OCI-LY1 (cell line): ENCODE measurements around the gene CUBN.

Experiments used
- H2AFZ ChIP-seq: fragments of 200-600 bp; sonication (generic), shearing (Covaris generic); 2 replicates; pipeline ENCODE4 v1.6.0; 2014; ENCODE audit warnings: antibody characterized with exemption, mild to moderate bottlenecking, low read length
- H3F3A ChIP-seq: fragments of 200-600 bp; sonication (generic), shearing (Covaris generic); 2 replicates; pipeline ENCODE4 v1.6.0; 2014; ENCODE audit warnings: mild to moderate bottlenecking, antibody characterized with exemption, low read length, moderate library complexity; ENCODE audit not compliant: insufficient read depth
- H3K27ac ChIP-seq: fragments of 200-600 bp; sonication (generic); 2 replicates; pipeline ENCODE4 v1.5.1; 2014; ENCODE audit warnings: low read length, mixed run types, mild to moderate bottlenecking, low read depth; ENCODE audit not compliant: poor library complexity, severe bottlenecking
- H3K27me3 ChIP-seq: fragments of 200-600 bp; sonication (generic); 2 replicates; pipeline ENCODE4 v1.6.0; 2014; ENCODE audit warnings: antibody characterized with exemption, mild to moderate bottlenecking, low read length, moderate library complexity; ENCODE audit not compliant: insufficient read depth
- H3K36me3 ChIP-seq: fragments of 200-600 bp; sonication (generic); 2 replicates; pipeline ENCODE4 v1.6.1; 2014; ENCODE audit warnings: mild to moderate bottlenecking, antibody characterized with exemption, low read length, moderate library complexity, mixed read lengths; ENCODE audit not compliant: insufficient read depth
- H3K4me1 ChIP-seq: fragments of 200-600 bp; sonication (generic); 2 replicates; pipeline ENCODE4 v1.5.1; 2014; ENCODE audit warnings: mild to moderate bottlenecking, low read length, moderate library complexity; ENCODE audit not compliant: insufficient read depth, severe bottlenecking
- H3K4me2 ChIP-seq: fragments of 200-600 bp; sonication (generic), shearing (Covaris generic); 2 replicates; pipeline ENCODE4 v1.6.1; 2014; ENCODE audit warnings: low read length
- H3K4me3 ChIP-seq: fragments of 200-600 bp; sonication (generic); 2 replicates; pipeline ENCODE4 v1.5.1; 2014; ENCODE audit warnings: low read length, low read depth, mild to moderate bottlenecking, mixed read lengths; ENCODE audit not compliant: poor library complexity, severe bottlenecking
- H3K79me2 ChIP-seq: fragments of 200-600 bp; shearing (Covaris generic); 2 replicates; pipeline ENCODE4 v1.6.1; 2016; ENCODE audit warnings: mixed run types, low read length, mixed read lengths; ENCODE audit not compliant: insufficient read depth
- H3K9ac ChIP-seq: fragments of 200-600 bp; sonication (generic), shearing (Covaris generic); 2 replicates; pipeline ENCODE4 v1.6.1; 2014; ENCODE audit warnings: mild to moderate bottlenecking, low read length, mixed read lengths
- H3K9me2 ChIP-seq: fragments of 200-600 bp; sonication (generic), shearing (Covaris generic); 2 replicates; pipeline ENCODE4 v1.6.1; 2014; ENCODE audit warnings: low read depth, mild to moderate bottlenecking, low read length, mixed read lengths
- H3K9me3 ChIP-seq: fragments of 200-600 bp; shearing (Covaris generic); 2 replicates; pipeline ENCODE4 v1.6.1; 2014; ENCODE audit warnings: low read length, mixed read lengths
- H4K20me1 ChIP-seq: fragments of 200-600 bp; sonication (generic), shearing (Covaris generic); 2 replicates; pipeline ENCODE4 v1.6.0; 2016; ENCODE audit warnings: mild to moderate bottlenecking, low read length; ENCODE audit not compliant: insufficient read depth
- CTCF ChIP-seq: fragments of 200-600 bp; sonication (generic), shearing (Covaris generic); IDR thresholded peaks from 2 replicates; pipeline ENCODE4 v1.5.1; 2017; ENCODE audit warnings: mild to moderate bottlenecking, antibody characterized with exemption, low read length, moderate library complexity, mixed read lengths
- EZH2 ChIP-seq: fragments of 200-600 bp; sonication (generic), shearing (Covaris generic); IDR thresholded peaks from 2 replicates; pipeline ENCODE4 v1.8.0; 2017; ENCODE audit warnings: borderline replicate concordance, mixed run types, mild to moderate bottlenecking, antibody characterized with exemption, low read length, moderate library complexity, mixed read lengths

The CUBN gene

GRCh38 chr10:16991011-16991410, 138.6 kb downstream of the CUBN start:
- H3F3A ChIP-seq: no peaks in the 10 kb centered on the region
- H3K27ac ChIP-seq: no peak overlapping the region

GRCh38 chr10:16989826-16990293, 139.8 kb downstream of the CUBN start:
- H3K27me3 ChIP-seq: no peaks in the 10 kb centered on the region
- H2AFZ ChIP-seq: no peak overlapping the region
- H3K36me3 ChIP-seq: no peaks in the 10 kb centered on the region
- no peaks in the 10 kb centered on the region for H3F3A ChIP-seq
- H3K9me2 ChIP-seq: no peaks in the 10 kb centered on the region
- no peaks in the 10 kb centered on the region for H3K9me3 ChIP-seq
- H3K4me2 ChIP-seq: no peak overlapping the region
- H3K4me3 ChIP-seq: no peak overlapping the region
- H3K79me2 ChIP-seq: no peaks in the 10 kb centered on the region
- H3K9ac ChIP-seq: no peak overlapping the region
- H4K20me1 ChIP-seq: no peaks in the 10 kb centered on the region
- no peak overlapping the region for H3K27ac ChIP-seq
- H3K4me1 ChIP-seq: no peaks in the 10 kb centered on the region
- no peak for TF ChIP-seq EZH2
- no peak for TF ChIP-seq CTCF

More at GRCh38 chr10:16991011-16991410, 138.6 kb downstream of the CUBN start:
- TF ChIP-seq EZH2: no peak
- Histone ChIP-seq H3K4me2 (no peak overlapping the region), H3K4me1 (no peaks in the 10 kb centered on the region), H2AFZ (no peak overlapping the region), H3K4me3 (no peak overlapping the region), H3K27me3 (no peaks in the 10 kb centered on the region), H4K20me1 (no peaks in the 10 kb centered on the region), H3K9ac (no peak overlapping the region), H3K79me2 (no peaks in the 10 kb centered on the region), H3K9me2 (no peaks in the 10 kb centered on the region), H3K36me3 (no peaks in the 10 kb centered on the region), H3K9me3 (no peaks in the 10 kb centered on the region)

GRCh38 chr10:16988900-16989299, 140.7 kb downstream of the CUBN start:
- Histone ChIP-seq H3K9me3 (no peaks in the 10 kb centered on the region), H3K4me1 (no peaks in the 10 kb centered on the region), H4K20me1 (no peaks in the 10 kb centered on the region), H3K36me3 (no peaks in the 10 kb centered on the region), H3K27ac (no peak overlapping the region), H3K79me2 (no peaks in the 10 kb centered on the region), H3K27me3 (no peaks in the 10 kb centered on the region), H3K9ac (no peak overlapping the region), H3K4me3 (no peak overlapping the region), H2AFZ (no peak overlapping the region), H3K9me2 (no peaks in the 10 kb centered on the region), H3K4me2 (no peak overlapping the region), H3F3A (no peaks in the 10 kb centered on the region)
- no peak for TF ChIP-seq CTCF
- no peak for TF ChIP-seq EZH2

GRCh38 chr10:16987976-16988610, 141.5 kb downstream of the CUBN start:
- Histone ChIP-seq H3K9me3 (no peaks in the 10 kb centered on the region), H3K27ac (no peak overlapping the region)

More at GRCh38 chr10:16987976-16988610, 141.5 kb downstream of the CUBN start:
- Histone ChIP-seq H3K9me2 (no peaks in the 10 kb centered on the region), H3K36me3 (no peaks in the 10 kb centered on the region), H3K4me1 (no peaks in the 10 kb centered on the region), H3K79me2 (no peaks in the 10 kb centered on the region), H2AFZ (no peak overlapping the region), H3K9ac (no peak overlapping the region), H3K4me3 (no peak overlapping the region), H3K4me2 (no peak overlapping the region), H3F3A (no peaks in the 10 kb centered on the region), H4K20me1 (no peaks in the 10 kb centered on the region), H3K27me3 (no peaks in the 10 kb centered on the region)
- TF ChIP-seq EZH2 (no peak), CTCF (no peak)
